HG03039 (cell line): ENCODE results near the gene PRCD.

Experiments
- ATAC-seq: cut with Tn5 transposase; IDR thresholded peaks from one replicate; pipeline ENCODE4 v1.9.1; 2021; ENCODE audit warnings: mild to moderate bottlenecking, moderate library complexity; ENCODE audit not compliant: unreplicated experiment

The PRCD gene

DNA sequence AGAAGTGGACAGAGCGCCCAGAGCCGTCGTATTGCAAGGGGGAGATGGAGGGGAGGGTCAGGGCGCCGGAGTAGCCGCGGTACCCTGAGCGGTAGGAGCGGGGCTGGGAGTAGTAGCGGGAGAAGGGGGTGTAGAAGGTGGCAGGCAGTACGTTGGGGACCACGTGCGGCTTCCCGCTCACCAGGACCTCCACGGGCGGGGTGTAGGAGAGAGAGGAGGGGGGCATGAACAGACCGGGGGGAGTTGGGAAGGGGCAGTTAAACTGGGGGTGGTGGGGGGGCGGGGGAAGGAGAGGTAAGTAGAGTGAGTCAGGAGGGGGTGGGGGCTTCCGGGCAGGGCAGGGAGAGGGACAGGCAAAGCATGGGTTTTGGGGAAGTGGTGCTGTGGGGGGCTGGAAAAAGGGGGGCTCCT, 29.0 kb downstream of the PRCD start:
- ATAC-seq, result no peak

DNA sequence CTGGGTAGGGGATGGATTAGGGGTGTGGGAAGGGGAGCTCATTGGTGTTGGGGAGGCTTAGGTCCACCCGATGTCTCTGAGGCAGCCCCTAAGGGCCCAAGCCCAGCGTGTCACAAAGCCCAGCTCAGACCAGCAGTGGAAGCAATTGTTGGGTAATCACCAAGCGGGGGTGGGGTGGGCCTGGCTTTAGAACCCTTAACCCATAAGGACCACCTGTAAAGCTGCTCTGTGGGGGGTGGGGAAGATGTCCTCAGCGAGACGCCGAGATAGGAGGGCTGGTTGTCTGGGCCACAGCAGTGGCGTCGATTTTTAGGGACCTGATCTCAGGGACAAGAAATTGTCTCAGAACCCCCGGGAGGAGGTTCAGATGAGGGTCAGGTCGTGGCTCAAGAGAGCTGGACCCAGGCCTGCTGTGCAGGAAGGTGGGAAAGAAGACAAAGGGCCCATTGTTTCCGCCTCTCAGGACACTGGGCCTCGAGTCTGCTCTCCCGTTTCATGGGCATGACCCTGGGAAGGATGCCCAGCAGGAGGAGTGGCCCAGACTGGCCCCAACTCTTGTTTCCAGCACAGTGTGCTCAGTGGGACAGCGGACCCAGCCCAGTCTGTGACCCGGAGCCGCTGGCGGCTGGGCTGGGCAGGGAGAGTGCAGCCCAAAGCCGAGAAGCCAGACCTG, 29.9 kb downstream of the PRCD start:
- ATAC-seq, result no peak

GRCh38 chr17:76570457-76570856, 30.6 kb downstream of the PRCD start:
- no peak for ATAC-seq

DNA sequence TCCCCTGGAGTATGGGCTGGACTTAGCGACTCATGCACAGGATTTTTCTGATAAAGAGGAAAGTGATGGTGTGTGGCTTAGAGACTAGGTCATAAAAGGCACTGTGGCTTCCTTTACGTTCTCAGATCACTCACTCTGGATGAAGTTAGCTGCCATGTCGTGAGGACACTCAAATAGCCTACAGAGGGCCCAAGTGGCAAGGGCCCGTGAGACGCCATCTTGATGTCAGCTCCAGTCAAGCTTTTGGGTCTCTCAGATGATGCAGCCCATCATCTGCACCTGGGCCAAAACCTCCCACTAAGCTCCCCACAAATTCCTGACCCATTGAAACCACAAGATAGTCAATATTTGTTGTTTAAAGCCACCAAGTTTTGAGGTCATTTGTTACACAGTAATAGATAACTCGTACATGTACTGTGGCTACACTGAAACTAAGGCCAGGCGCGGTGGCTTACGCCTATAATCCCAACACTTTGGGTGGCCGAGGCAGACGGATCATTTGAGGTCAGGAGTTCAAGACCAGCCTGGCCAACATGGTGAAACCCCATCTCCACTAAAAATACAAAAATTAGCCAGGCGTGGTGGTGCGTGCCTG, 31.1 kb downstream of the PRCD start:
- ATAC-seq, result no peak

- no peak for ATAC-seq
Observed at GRCh38 chr17:76572201-76572910, 32.5 kb downstream of the PRCD start.

DNA sequence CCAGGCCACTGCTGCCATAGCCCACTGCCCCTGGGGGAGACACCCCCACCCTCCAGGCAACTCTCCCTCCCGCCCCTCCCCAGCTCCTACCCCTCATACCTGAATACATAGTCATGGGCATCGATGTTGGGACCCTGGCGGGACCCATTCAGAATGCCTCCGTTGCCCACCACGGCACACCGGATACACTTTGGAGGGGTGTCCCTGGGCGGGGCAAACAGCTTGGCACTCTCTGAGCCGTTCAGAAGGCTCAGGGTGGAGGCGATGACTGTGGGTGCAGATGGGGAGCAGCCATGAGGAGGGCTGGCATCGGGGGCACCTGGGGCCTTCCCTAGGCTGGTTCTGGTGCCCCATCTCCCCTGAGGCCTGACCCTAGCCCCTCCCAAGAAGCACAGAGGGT, 33.3 kb downstream of the PRCD start:
- ATAC-seq, result no peak

- no peak for ATAC-seq
Observed at GRCh38 chr17:76574166-76574565, 34.3 kb downstream of the PRCD start.

- no peak for ATAC-seq
Observed at GRCh38 chr17:76575570-76575969, 35.7 kb downstream of the PRCD start.

DNA sequence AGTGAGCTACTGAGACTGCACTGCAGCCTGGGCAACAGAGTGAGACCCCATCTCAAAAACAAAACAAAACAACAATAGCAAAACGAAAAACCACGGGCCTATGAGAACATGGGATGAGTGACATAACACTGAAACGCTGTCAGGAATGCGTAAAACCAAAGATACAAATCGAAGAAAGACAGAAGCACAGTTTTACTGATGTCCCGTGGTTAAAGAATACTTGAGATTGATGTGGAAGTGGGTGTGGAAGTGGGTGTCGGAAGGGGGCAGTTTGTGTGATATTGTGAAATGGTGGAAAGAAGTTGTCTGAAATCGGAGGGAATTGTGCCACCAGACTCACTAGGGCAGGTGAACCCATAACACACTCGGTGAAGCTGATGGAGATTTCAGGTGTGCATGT, 36.3 kb downstream of the PRCD start:
- no peak for ATAC-seq

GRCh38 chr17:76577876-76578275, 38.0 kb downstream of the PRCD start:
- ATAC-seq, result no peak

DNA sequence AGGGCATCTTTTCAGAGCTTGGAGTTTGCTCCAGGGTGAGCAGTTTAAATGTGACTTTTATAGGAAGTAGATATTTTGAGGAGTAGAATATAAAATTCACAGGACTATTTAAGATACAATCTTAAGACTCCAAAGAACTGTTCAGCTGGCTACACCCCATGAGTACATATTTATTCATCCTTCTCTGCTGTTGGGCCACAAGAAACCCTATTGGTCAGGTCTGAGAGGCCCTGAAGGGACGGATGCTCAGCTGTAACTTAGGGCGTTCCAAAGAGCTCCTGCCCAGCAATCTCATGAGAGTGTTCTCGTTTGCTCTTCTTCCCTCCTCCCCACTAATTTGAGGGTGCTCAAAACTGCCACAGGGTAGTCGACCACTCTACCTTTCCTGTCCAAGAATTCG, 38.5 kb downstream of the PRCD start:
- no peak for ATAC-seq

GRCh38 chr17:76579281-76579680, 39.4 kb downstream of the PRCD start:
- ATAC-seq, result no peak

DNA sequence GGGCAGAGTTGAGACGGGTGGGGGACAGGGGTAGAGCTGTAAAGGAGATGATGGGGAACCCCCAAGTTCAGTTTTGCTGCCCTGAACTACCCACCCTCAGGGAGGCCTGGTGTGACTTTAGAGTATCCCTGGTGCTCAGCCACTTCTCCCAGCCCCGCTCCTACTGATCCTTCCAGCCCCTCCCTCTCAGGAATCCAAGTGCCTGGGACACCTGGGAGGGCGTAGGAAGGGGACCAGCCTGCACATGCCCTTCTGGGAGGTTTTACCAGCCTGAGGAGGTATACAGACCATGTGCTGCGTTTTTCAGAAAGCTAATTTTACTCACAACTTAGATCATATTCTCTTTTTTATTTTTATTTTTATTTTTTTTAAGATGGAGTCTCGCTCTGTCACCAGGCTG, 41.7 kb downstream of the PRCD start:
- ATAC-seq, result no peak

DNA sequence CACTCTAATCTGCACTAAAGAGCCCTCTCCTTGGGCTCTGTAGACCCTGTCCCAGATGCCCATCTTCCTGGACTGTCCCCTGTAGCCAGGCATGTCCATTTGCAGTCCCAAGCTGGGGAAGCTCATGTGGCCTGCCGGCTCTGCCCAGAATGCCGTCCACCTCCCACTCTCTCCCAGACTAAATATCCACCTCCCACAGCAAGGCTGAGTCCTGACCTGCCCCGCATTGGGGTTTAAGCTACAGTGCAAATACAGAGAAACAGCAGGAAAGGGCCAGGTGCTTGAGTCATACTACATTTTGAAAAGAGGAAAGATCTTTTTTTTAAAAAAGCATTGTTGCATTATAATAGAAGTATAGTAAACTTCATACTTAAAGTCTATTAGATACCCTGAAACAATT, 42.8 kb downstream of the PRCD start:
- ATAC-seq, result no peak

DNA sequence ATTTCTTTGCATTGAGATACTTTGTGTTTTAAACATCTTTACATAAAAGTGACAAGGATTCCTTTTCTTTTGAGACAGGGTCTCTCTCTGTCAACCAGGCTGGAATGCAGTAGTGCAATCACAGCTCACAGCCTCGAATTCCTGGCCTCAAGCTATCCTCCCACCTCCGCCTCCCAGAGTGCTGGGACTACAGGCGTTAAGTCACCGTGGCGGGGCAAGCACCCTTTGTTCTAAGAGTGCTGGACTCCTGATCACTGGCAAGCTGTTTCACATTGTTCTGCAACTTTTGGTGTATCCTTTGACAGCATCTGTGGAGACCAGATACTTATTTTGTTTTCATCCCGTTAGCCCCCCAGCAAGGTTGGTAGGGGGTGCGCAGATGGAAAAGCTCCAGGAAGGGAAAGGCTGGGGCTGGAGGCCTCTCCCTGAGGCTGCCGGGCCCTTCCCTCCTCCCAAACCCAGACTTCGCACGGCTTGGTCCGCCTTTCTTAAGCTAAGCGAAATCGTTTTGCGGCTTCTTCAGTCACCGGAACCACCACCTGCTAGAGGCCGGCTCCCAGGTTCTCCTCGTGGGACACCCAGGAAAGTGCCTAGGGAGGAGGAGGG, 44.7 kb downstream of the PRCD start:
- no peak for ATAC-seq

DNA sequence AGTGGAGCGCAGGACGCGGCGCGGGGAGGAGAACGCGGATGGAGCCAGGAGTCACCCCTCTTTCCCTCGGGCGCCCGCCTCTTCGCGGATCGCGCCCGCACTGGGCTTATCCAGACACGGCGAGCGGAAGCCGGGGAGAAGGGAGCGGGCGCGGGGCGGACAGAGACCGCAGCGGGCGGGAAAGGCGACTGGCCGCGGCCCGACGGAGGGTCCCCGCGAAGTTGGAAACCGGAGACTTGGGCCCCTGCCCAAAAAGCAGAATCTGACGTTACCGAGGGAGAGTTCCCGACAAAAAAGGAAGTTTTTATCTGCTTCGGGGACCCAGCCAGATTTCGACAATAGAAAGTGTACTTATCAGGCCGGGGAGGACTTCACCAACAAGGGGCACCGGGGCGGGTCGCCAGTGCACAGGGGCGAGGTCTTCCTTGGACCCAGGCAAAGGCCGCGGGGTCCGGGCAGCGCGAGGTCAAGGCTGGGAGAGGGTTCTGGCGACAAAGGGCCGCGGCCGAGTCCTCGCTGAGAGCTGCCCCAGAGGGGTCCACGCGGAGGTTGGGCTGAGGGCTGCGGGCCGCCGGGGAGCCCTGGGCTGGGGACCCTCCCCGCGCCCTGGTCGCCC, 45.3 kb downstream of the PRCD start:
- ATAC-seq, result no peak

- no peak for ATAC-seq
Observed at GRCh38 chr17:76585649-76586593, 46.1 kb downstream of the PRCD start, which contains the start of gene ST6GALNAC2. Gene ST6GALNAC2, minus strand, starts transcription at chr17:76585860. Its CDS starts 52 bp downstream, at chr17:76585808.

- no peak for ATAC-seq
Observed at GRCh38 chr17:76586741-76587487, 47.1 kb downstream of the PRCD start.

DNA sequence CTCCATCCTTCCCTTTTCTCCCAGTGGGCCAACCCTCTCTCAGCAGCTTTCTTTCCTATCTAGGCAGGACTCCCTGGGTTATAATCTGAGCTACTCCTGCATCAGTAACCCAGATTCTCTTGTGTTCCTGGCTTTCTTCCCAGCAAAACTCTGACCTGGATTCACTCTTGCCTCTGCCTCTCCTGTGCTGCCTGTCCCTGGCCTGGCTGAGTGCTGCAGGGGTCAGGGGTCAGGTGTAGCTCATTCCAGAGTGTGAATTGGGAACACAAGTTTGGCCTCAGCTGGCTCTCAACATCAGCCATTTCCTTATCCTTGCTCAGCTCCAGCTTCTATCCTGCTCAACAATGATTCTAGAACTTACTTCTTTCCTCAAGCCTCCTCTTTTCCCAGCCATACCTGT, 48.3 kb downstream of the PRCD start:
- no peak for ATAC-seq
